Endothelial cell of umbilical vein (primary cell): ENCODE results near the gene GRB2. TPM values are rescaled to one million over a fixed set of nuclear protein-coding genes. Genes with fewer than 3 reads are reported as not detected.

Experiments used
- BruUV-seq: library from RNA; stranded (reverse); fragments of 400-500 nt; replicated peaks from 2 replicates; lab custom pipeline; 2021; lab: Mats Ljungman, UMichigan
- CTCF ChIA-PET: fragments of 300-600, 350-600 bp; sonication (Branson Sonifier 250); formaldehyde crosslinking; loops from one replicate; lab custom pipeline; 2021; ENCODE audit warnings: antibody characterized with exemption, inconsistent platforms; lab: Charles Lee
- POLR2A ChIA-PET: fragments of 300-600, 350-600 bp; sonication (Branson Sonifier 250); formaldehyde crosslinking; loops from one replicate; lab custom pipeline; 2021; ENCODE audit warnings: antibody characterized with exemption, inconsistent platforms; lab: Charles Lee
- DNase-seq: peaks from one replicate; pipeline ENCODE4 v3.0.0-alpha.2; 2011; ENCODE audit warnings: low read depth, low spot score
- FAIRE-seq: peaks from 2 replicates; lab custom pipeline; 2011; peaks lifted over from hg19 to GRCh38; lab: Jason Lieb, UNC
- H2AFZ ChIP-seq: 2 replicates; pipeline ENCODE4 v1.6.0; 2012; ENCODE audit warnings: low read depth, low read length, control low read depth, inconsistent platforms
- H3K27ac ChIP-seq: 2 replicates; pipeline ENCODE4 v1.5.1; 2011; ENCODE audit warnings: low read depth, mild to moderate bottlenecking, control low read depth, low read length, moderate library complexity; ENCODE audit not compliant: insufficient read depth
- H3K27me3 ChIP-seq, 2 experiments: 2 replicates each; pipeline versions ENCODE4 v1.6.0 to v1.6.1; 2011; ENCODE audit warnings: low read length in 2 of 2, mixed read lengths in 1 of 2; ENCODE audit not compliant: control insufficient read depth in 2 of 2, insufficient read depth in 2 of 2
- H3K36me3 ChIP-seq, 2 experiments: 2 replicates in 1 of 2; 3 replicates in 1 of 2; pipeline ENCODE4 v1.5.1; 2011; ENCODE audit warnings: low read length in 2 of 2, mild to moderate bottlenecking in 1 of 2, moderate library complexity in 1 of 2; ENCODE audit not compliant: control insufficient read depth in 2 of 2, insufficient read depth in 2 of 2; ENCODE audit errors: extremely low read depth in 1 of 2
- H3K4me1 ChIP-seq: 3 replicates; pipeline ENCODE4 v1.5.1; 2011; ENCODE audit warnings: mild to moderate bottlenecking, low read length; ENCODE audit not compliant: control insufficient read depth, insufficient read depth; ENCODE audit errors: extremely low read depth
- H3K4me2 ChIP-seq: 2 replicates; pipeline ENCODE4 v1.6.1; 2011; ENCODE audit warnings: low read length, control low read depth, mixed read lengths; ENCODE audit not compliant: insufficient read depth
- H3K4me3 ChIP-seq, 3 experiments: fragments of 200-600 bp in 1 of 3; sonication (generic), shearing (Covaris generic) in 1 of 3; replicated peaks in 1 of 3; 2 replicates each; pipeline ENCODE4 v1.5.1; 2011 to 2016; ENCODE audit warnings: control low read depth in 3 of 3, low read length in 3 of 3, mild to moderate bottlenecking in 2 of 3, inconsistent platforms in 1 of 3, low read depth in 1 of 3, moderate library complexity in 1 of 3; ENCODE audit not compliant: insufficient read depth in 1 of 3
- H3K79me2 ChIP-seq: 2 replicates; pipeline ENCODE4 v1.6.0; 2012; ENCODE audit warnings: low read length, inconsistent platforms; ENCODE audit not compliant: control insufficient read depth, insufficient read depth
- H3K9ac ChIP-seq: replicated peaks from 2 replicates; pipeline ENCODE3; 2011; ENCODE audit warnings: low read length, control low read depth; ENCODE audit not compliant: insufficient read depth; ENCODE audit errors: extremely low read depth
- H3K9me1 ChIP-seq: replicated peaks from 3 replicates; pipeline ENCODE4 v1.6.0; 2011; ENCODE audit warnings: mild to moderate bottlenecking, low read length; ENCODE audit not compliant: control insufficient read depth, insufficient read depth; ENCODE audit errors: extremely low read depth
- H3K9me3 ChIP-seq: replicated peaks from 2 replicates; pipeline ENCODE4 v1.5.1; 2012; ENCODE audit warnings: low read length, inconsistent platforms; ENCODE audit not compliant: control insufficient read depth, insufficient read depth
- H4K20me1 ChIP-seq: replicated peaks from 2 replicates; pipeline ENCODE3; 2011; ENCODE audit warnings: mild to moderate bottlenecking, low read length; ENCODE audit not compliant: control insufficient read depth, insufficient read depth; ENCODE audit errors: extremely low read depth
- EZH2 ChIP-seq: IDR thresholded peaks from 2 replicates; pipeline ENCODE4 v1.6.1; 2012; ENCODE audit warnings: borderline replicate concordance, low read depth, mild to moderate bottlenecking, moderate library complexity, low read length, inconsistent platforms; ENCODE audit not compliant: severe bottlenecking
- FOS ChIP-seq: IDR thresholded peaks from 2 replicates; pipeline ENCODE4 v1.6.1; 2011; ENCODE audit warnings: mild to moderate bottlenecking, low read length, moderate library complexity, borderline replicate concordance; ENCODE audit not compliant: insufficient read depth
- GATA2 ChIP-seq: IDR thresholded peaks from 2 replicates; pipeline ENCODE4 v1.7.0; 2011; ENCODE audit warnings: low read depth, mild to moderate bottlenecking, moderate library complexity, mixed read lengths, low read length; ENCODE audit not compliant: insufficient read length, insufficient read depth
- JUN ChIP-seq: IDR thresholded peaks from 2 replicates; pipeline ENCODE4 v1.6.1; 2011; ENCODE audit warnings: borderline replicate concordance, low read depth; ENCODE audit not compliant: insufficient read length, insufficient read depth
- MYC ChIP-seq: IDR thresholded peaks from one replicate; pipeline ENCODE4 v1.6.1; 2011; ENCODE audit warnings: mild to moderate bottlenecking, low read depth, low read length
- POLR2A ChIP-seq: IDR thresholded peaks from 2 replicates; pipeline ENCODE4 v1.6.1; 2012; ENCODE audit warnings: low read depth, mild to moderate bottlenecking, control low read depth, low read length
- POLR2AphosphoS5 ChIP-seq: IDR thresholded peaks from 2 replicates; pipeline ENCODE4 v1.6.1; 2012; ENCODE audit warnings: low read depth, mild to moderate bottlenecking, control low read depth, low read length, moderate library complexity; ENCODE audit not compliant: insufficient read depth
- dilution Hi-C: fragments of 300-500 bp; cut with MboI; formaldehyde crosslinking; loops from one replicate; pipeline ENCODE4 v1.15.0; 2019; ENCODE audit warnings: low sequenced_read_pairs; ENCODE audit not compliant: extremely low pct_ligation_motif_present
- intact Hi-C: fragments of 100-400 bp; cut with micrococcal nuclease; formaldehyde crosslinking; loops from one replicate; pipeline ENCODE4 v1.10.0; 2022
- polyA plus RNA-seq, 4 experiments: library from polyadenylated mRNA; depleted of rRNA in 3 of 4; stranded (reverse) in 3 of 4; unstranded in 1 of 4; fragments of >200 nt; gene quantifications; 2 replicates each; pipeline versions ENCODE4 v1.2.1 to v1.2.3, GENCODE V29; 2011 to 2012; ENCODE audit warnings: missing spikeins in 1 of 4
- total RNA-seq: library from RNA; stranded (reverse); gene quantifications from 2 replicates; pipeline ENCODE4 v1.2.3, GENCODE V29; 2021
- TF ChIP-seq, protein P1 (sequence below), 2 donors: IDR thresholded peaks; 1 replicate in 1 of 2; 2 replicates in 1 of 2; pipeline ENCODE4 v1.5.1; 2011; ENCODE audit warnings: low read length in 2 of 2, mild to moderate bottlenecking in 2 of 2, moderate library complexity in 2 of 2, control low read depth in 1 of 2, inconsistent platforms in 1 of 2, low read depth in 1 of 2; ENCODE audit not compliant: insufficient read depth in 1 of 2; ENCODE audit errors: extremely low read depth in 1 of 2
- TF ChIP-seq, protein P2 (sequence below): IDR thresholded peaks from 2 replicates; pipeline ENCODE4 v1.6.1; 2011; ENCODE audit not compliant: insufficient read depth, insufficient read length

Gene GRB2
- total and polyA plus RNA-seq, 2 donors (not counting 3 experiments of a cell fraction or from before 2014, with no cell fraction given), result 51.5 to 93.9 TPM

GRCh38 chr17:75373280-75373679, 32.2 kb downstream of the GRB2 start:
- no peak overlapping the region for H3K4me2 ChIP-seq
- H3K9me1 ChIP-seq, result no peaks in the 10 kb centered on the region
- peaks cover 0 to 4% of the 10 kb centered on the region in 2 experiments for H3K36me3 ChIP-seq
- H3K27ac ChIP-seq, result no peak overlapping the region
- FAIRE-seq, result no peak
- no peak overlapping the region for H3K4me3 ChIP-seq
- no peak overlapping the region for H2AFZ ChIP-seq
- ChIA-PET CTCF (interaction anchor here (1.8 kb wide), 1 partner anchor 50 kb away, joined by 4 read pairs; no protein-coding TSS in a partner anchor), POLR2A (interaction anchor here (0.6 kb wide), 1 partner anchor 50 kb away, joined by 13 read pairs; no protein-coding TSS in a partner anchor)
- peaks cover 8% of the 10 kb centered on the region for H4K20me1 ChIP-seq
- no peak overlapping the region for H3K9ac ChIP-seq
- no peak for DNase-seq
- H3K79me2 ChIP-seq, result peaks cover 84% of the 10 kb centered on the region
- BruUV-seq, result no TSS peak
- TF ChIP-seq POLR2AphosphoS5 (no peak), JUN (no peak), GATA2 (no peak), EZH2 (no peak), POLR2A (no peak), FOS (no peak), MYC (no peak)
- TF ChIP-seq, protein P1, sequence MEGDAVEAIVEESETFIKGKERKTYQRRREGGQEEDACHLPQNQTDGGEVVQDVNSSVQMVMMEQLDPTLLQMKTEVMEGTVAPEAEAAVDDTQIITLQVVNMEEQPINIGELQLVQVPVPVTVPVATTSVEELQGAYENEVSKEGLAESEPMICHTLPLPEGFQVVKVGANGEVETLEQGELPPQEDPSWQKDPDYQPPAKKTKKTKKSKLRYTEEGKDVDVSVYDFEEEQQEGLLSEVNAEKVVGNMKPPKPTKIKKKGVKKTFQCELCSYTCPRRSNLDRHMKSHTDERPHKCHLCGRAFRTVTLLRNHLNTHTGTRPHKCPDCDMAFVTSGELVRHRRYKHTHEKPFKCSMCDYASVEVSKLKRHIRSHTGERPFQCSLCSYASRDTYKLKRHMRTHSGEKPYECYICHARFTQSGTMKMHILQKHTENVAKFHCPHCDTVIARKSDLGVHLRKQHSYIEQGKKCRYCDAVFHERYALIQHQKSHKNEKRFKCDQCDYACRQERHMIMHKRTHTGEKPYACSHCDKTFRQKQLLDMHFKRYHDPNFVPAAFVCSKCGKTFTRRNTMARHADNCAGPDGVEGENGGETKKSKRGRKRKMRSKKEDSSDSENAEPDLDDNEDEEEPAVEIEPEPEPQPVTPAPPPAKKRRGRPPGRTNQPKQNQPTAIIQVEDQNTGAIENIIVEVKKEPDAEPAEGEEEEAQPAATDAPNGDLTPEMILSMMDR (IDR thresholded peaks at IDR 0.05; ENCODE audit: extremely low read depth in 1 of 2, insufficient read depth in 1 of 2, low read depth in 1 of 2, low read length in 2 of 2), result no peak
- TF ChIP-seq, protein P2, sequence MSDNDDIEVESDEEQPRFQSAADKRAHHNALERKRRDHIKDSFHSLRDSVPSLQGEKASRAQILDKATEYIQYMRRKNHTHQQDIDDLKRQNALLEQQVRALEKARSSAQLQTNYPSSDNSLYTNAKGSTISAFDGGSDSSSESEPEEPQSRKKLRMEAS, result no peak
- no peaks in the 10 kb centered on the region for H3K4me1 ChIP-seq
- dilution Hi-C loops (no loop called here), intact Hi-C loops (no loop called here)
- H3K27me3 ChIP-seq, result no peaks in the 10 kb centered on the region
- no peaks in the 10 kb centered on the region for H3K9me3 ChIP-seq
